Measurements from ENCODE around the gene TOR1AIP1.

The TOR1AIP1 gene

GRCh38 chr1:179935909-179936496, 53.9 kb downstream of the TOR1AIP1 start:
- no peaks in the 10 kb centered on the region for H3K9me3 ChIP-seq (ENCODE audit: control insufficient read depth, low read length)

GRCh38 chr1:179937668-179938254, 55.7 kb downstream of the TOR1AIP1 start:
- no peak overlapping the region for H3K4me3 ChIP-seq (ENCODE audit: insufficient read depth, low read depth, low read length)
- H3K36me3 ChIP-seq (ENCODE audit: control insufficient read depth, insufficient read depth, low read length): no peaks in the 10 kb centered on the region
- H3K27ac ChIP-seq (ENCODE audit: insufficient read depth, low read depth, low read length, poor library complexity, severe bottlenecking): no peak overlapping the region
- no peaks in the 10 kb centered on the region for H3K27me3 ChIP-seq (ENCODE audit: control insufficient read depth, insufficient read depth, low read length, poor library complexity, severe bottlenecking)
- no peaks in the 10 kb centered on the region for H3K9me3 ChIP-seq (ENCODE audit: control insufficient read depth, low read length)
- no peaks in the 10 kb centered on the region for H3K4me1 ChIP-seq (ENCODE audit: control insufficient read depth, insufficient read depth, low read length)

More at GRCh38 chr1:179935909-179936496, 53.9 kb downstream of the TOR1AIP1 start:
- WGBS, 2 experiments: 80 to 83% methylated on average over 1 of the region's 1 CpG
- Histone ChIP-seq H3K27ac (ENCODE audit: insufficient read depth, low read depth, low read length, poor library complexity, severe bottlenecking) (no peak overlapping the region), H3K4me1 (ENCODE audit: control insufficient read depth, insufficient read depth, low read length) (no peaks in the 10 kb centered on the region), H3K4me3 (ENCODE audit: insufficient read depth, low read depth, low read length) (no peak overlapping the region), H3K27me3 (ENCODE audit: control insufficient read depth, insufficient read depth, low read length, poor library complexity, severe bottlenecking) (no peaks in the 10 kb centered on the region), H3K36me3 (ENCODE audit: control insufficient read depth, insufficient read depth, low read length) (no peaks in the 10 kb centered on the region)

- H3K4me3 ChIP-seq (ENCODE audit: insufficient read depth, low read depth, low read length): no peak overlapping the region
- H3K27ac ChIP-seq (ENCODE audit: insufficient read depth, low read depth, low read length, poor library complexity, severe bottlenecking): no peak overlapping the region
- H3K4me1 ChIP-seq (ENCODE audit: control insufficient read depth, insufficient read depth, low read length): no peaks in the 10 kb centered on the region
- no peaks in the 10 kb centered on the region for H3K36me3 ChIP-seq (ENCODE audit: control insufficient read depth, insufficient read depth, low read length)
- no peaks in the 10 kb centered on the region for H3K9me3 ChIP-seq (ENCODE audit: control insufficient read depth, low read length)
- 68 to 79% methylated on average over 2 of the region's 2 CpGs for WGBS, 2 experiments
- H3K27me3 ChIP-seq (ENCODE audit: control insufficient read depth, insufficient read depth, low read length, poor library complexity, severe bottlenecking): no peaks in the 10 kb centered on the region
Measured at GRCh38 chr1:179938752-179939151, 56.7 kb downstream of the TOR1AIP1 start.

- no peak overlapping the region for H3K4me3 ChIP-seq (ENCODE audit: insufficient read depth, low read depth, low read length)
- H3K27me3 ChIP-seq (ENCODE audit: control insufficient read depth, insufficient read depth, low read length, poor library complexity, severe bottlenecking): no peaks in the 10 kb centered on the region
- 96 to 97% methylated on average over 1 of the region's 1 CpG for WGBS, 2 experiments
Measured at GRCh38 chr1:179939941-179940340, 57.9 kb downstream of the TOR1AIP1 start.

GRCh38 chr1:179941454-179941853, 59.4 kb downstream of the TOR1AIP1 start:
- Histone ChIP-seq H3K9me3 (ENCODE audit: control insufficient read depth, low read length) (no peaks in the 10 kb centered on the region), H3K27me3 (ENCODE audit: control insufficient read depth, insufficient read depth, low read length, poor library complexity, severe bottlenecking) (no peaks in the 10 kb centered on the region), H3K4me3 (ENCODE audit: insufficient read depth, low read depth, low read length) (no peak overlapping the region), H3K4me1 (ENCODE audit: control insufficient read depth, insufficient read depth, low read length) (no peaks in the 10 kb centered on the region), H3K36me3 (ENCODE audit: control insufficient read depth, insufficient read depth, low read length) (no peaks in the 10 kb centered on the region), H3K27ac (ENCODE audit: insufficient read depth, low read depth, low read length, poor library complexity, severe bottlenecking) (no peak overlapping the region)
- 86 to 95% methylated on average over 2 of the region's 2 CpGs for whole genome bisulfite sequencing, 2 experiments

More at GRCh38 chr1:179939941-179940340, 57.9 kb downstream of the TOR1AIP1 start:
- Histone ChIP-seq H3K4me1 (ENCODE audit: control insufficient read depth, insufficient read depth, low read length) (no peaks in the 10 kb centered on the region), H3K36me3 (ENCODE audit: control insufficient read depth, insufficient read depth, low read length) (no peaks in the 10 kb centered on the region), H3K27ac (ENCODE audit: insufficient read depth, low read depth, low read length, poor library complexity, severe bottlenecking) (no peak overlapping the region), H3K9me3 (ENCODE audit: control insufficient read depth, low read length) (no peaks in the 10 kb centered on the region)

- no peak overlapping the region for H3K27ac ChIP-seq (ENCODE audit: insufficient read depth, low read depth, low read length, poor library complexity, severe bottlenecking)
- 91 to 94% methylated on average over 7 of the region's 7 CpGs for WGBS, 2 experiments
- H3K36me3 ChIP-seq (ENCODE audit: control insufficient read depth, insufficient read depth, low read length): no peaks in the 10 kb centered on the region
- H3K9me3 ChIP-seq (ENCODE audit: control insufficient read depth, low read length): no peaks in the 10 kb centered on the region
- no peaks in the 10 kb centered on the region for H3K27me3 ChIP-seq (ENCODE audit: control insufficient read depth, insufficient read depth, low read length, poor library complexity, severe bottlenecking)
- no peaks in the 10 kb centered on the region for H3K4me1 ChIP-seq (ENCODE audit: control insufficient read depth, insufficient read depth, low read length)
- H3K4me3 ChIP-seq (ENCODE audit: insufficient read depth, low read depth, low read length): no peak overlapping the region
Measured at GRCh38 chr1:179950651-179951050, 68.6 kb downstream of the TOR1AIP1 start.

GRCh38 chr1:179951383-179952144, 69.5 kb downstream of the TOR1AIP1 start:
- Histone ChIP-seq H3K4me1 (ENCODE audit: control insufficient read depth, insufficient read depth, low read length) (no peaks in the 10 kb centered on the region), H3K27ac (ENCODE audit: insufficient read depth, low read depth, low read length, poor library complexity, severe bottlenecking) (no peak overlapping the region), H3K9me3 (ENCODE audit: control insufficient read depth, low read length) (no peaks in the 10 kb centered on the region), H3K4me3 (ENCODE audit: insufficient read depth, low read depth, low read length) (no peak overlapping the region), H3K36me3 (ENCODE audit: control insufficient read depth, insufficient read depth, low read length) (no peaks in the 10 kb centered on the region), H3K27me3 (ENCODE audit: control insufficient read depth, insufficient read depth, low read length, poor library complexity, severe bottlenecking) (no peaks in the 10 kb centered on the region)
- 96% methylated on average over 10 of the region's 10 CpGs for whole genome bisulfite sequencing, 2 experiments

GRCh38 chr1:179952186-179952585, 70.1 kb downstream of the TOR1AIP1 start:
- Histone ChIP-seq H3K27ac (ENCODE audit: insufficient read depth, low read depth, low read length, poor library complexity, severe bottlenecking) (no peak overlapping the region), H3K4me1 (ENCODE audit: control insufficient read depth, insufficient read depth, low read length) (no peaks in the 10 kb centered on the region), H3K9me3 (ENCODE audit: control insufficient read depth, low read length) (no peaks in the 10 kb centered on the region), H3K4me3 (ENCODE audit: insufficient read depth, low read depth, low read length) (no peak overlapping the region), H3K27me3 (ENCODE audit: control insufficient read depth, insufficient read depth, low read length, poor library complexity, severe bottlenecking) (no peaks in the 10 kb centered on the region), H3K36me3 (ENCODE audit: control insufficient read depth, insufficient read depth, low read length) (no peaks in the 10 kb centered on the region)
- 92 to 95% methylated on average over 4 of the region's 4 CpGs for WGBS, 2 experiments

- H3K4me3 ChIP-seq (ENCODE audit: insufficient read depth, low read depth, low read length): peak overlapping the region; percentile 98
- no peaks in the 10 kb centered on the region for H3K4me1 ChIP-seq (ENCODE audit: control insufficient read depth, insufficient read depth, low read length)
- no peaks in the 10 kb centered on the region for H3K27me3 ChIP-seq (ENCODE audit: control insufficient read depth, insufficient read depth, low read length, poor library complexity, severe bottlenecking)
- H3K36me3 ChIP-seq (ENCODE audit: control insufficient read depth, insufficient read depth, low read length): no peaks in the 10 kb centered on the region
- WGBS, 2 experiments: 15 to 18% methylated on average over 19 of the region's 19 CpGs
- peak overlapping the region; percentile 68 for H3K27ac ChIP-seq (ENCODE audit: insufficient read depth, low read depth, low read length, poor library complexity, severe bottlenecking)
- H3K9me3 ChIP-seq (ENCODE audit: control insufficient read depth, low read length): no peaks in the 10 kb centered on the region
Measured at GRCh38 chr1:179953974-179954492, 71.9 kb downstream of the TOR1AIP1 start.

Measured in ectodermal cell (in vitro differentiated cells).